Erythroblast (primary cell): ENCODE results near the gene CHAD.
"Not testable (repeated sequence)": the region's sequence is repeated elsewhere in the genome, so short reads cannot be mapped to it uniquely, and the experiment has no call there.

Experiments used
- DNase-seq, 2 experiments: peaks; one replicate each; lab custom pipeline; 2025; lab: John Stamatoyannopoulos, UW
- GATA1 ChIP-seq: IDR thresholded peaks from 2 replicates; pipeline ENCODE4 v1.6.1; 2011; ENCODE audit warnings: low read depth, mild to moderate bottlenecking, control low read depth, low read length, moderate library complexity
- POLR2A ChIP-seq: IDR thresholded peaks from 2 replicates; pipeline ENCODE4 v1.6.1; 2011; ENCODE audit warnings: mild to moderate bottlenecking, low read length

CHAD gene

DNA sequence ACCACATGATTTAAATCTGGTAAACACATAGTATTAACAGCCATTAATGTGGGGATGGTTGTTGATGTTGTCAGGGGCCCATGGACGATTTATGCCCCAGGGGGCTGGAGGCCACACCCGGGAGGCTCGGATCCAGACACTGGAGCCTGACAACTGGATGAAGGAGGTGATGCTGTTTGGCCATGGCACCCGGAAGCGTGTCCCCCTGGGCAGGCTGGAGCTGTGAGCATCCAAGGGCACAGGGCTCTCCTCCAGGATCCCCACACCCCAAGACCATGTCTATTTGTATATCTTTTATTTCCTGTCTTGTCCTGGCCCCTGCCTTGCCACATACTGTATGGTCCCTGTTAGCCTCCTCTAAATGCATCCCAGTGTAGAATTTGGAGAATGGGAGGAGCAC lies 14.6 kb upstream of the CHAD start:
- no peak for DNase-seq
- TF ChIP-seq GATA1 (no peak), POLR2A (no peak)

DNA sequence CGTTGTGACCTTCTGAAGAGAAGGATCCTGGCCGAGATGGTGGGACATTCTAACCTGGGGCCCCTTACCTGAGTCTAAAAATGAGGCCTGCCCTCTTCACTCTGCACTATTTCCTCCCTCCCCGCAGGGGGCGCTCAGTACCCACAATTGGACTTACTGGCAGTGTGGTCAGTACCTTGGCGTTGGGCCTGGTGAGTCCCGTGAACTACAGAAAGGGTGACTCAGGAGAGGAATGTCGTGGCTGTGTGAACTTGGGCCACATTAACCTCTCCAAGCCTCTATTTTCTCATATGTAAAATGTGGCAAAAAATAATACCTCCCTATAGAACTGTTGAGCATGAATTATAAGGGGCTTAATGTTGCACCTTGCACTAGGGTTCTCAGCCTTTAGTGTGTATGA lies 13.8 kb upstream of the CHAD start:
- peak; percentile 86 to 92 for DNase-seq

GRCh38 chr17:50482110-50482509 lies 13.4 kb upstream of the CHAD start:
- DNase-seq: no peak

More for the DNA sequence above, 13.8 kb upstream of the CHAD start:
- TF ChIP-seq POLR2A: no peak
- TF ChIP-seq GATA1: no peak

GRCh38 chr17:50481648-50482047 lies 13.0 kb upstream of the CHAD start:
- no peak for DNase-seq
- TF ChIP-seq POLR2A (no peak), GATA1 (no peak)

More at GRCh38 chr17:50482110-50482509, 13.4 kb upstream of the CHAD start:
- TF ChIP-seq POLR2A (no peak), GATA1 (no peak)

DNA sequence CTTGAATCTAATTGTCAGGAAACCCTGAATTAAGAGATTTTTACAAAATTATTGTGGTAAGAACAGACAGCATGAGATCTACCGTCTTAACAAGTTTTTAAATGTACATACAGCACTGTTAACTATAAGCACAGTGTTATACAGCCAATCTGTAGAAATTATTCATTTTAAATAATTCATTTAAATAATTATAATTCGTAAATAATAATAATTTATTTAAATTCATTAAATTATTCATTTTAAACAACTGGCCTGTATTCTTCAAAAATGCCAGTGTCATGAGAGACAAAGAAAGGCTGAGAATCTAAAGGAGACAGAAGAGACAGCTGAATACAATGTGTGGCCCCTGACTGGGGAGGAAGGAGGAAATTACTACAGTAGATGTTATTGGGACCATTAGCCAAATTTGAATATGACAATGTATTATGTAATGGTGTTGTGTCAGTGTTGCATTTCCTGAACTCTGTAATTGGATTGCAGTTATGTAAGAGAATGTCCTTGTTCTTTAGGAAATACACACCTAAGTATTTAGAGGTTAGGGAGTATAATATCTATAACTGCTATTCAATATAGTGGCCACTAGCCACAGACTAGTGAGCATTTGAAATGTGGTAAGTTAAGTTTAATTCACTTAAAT lies 12.3 kb upstream of the CHAD start:
- no peak for DNase-seq
- no peak for TF ChIP-seq GATA1
- no peak for TF ChIP-seq POLR2A

DNA sequence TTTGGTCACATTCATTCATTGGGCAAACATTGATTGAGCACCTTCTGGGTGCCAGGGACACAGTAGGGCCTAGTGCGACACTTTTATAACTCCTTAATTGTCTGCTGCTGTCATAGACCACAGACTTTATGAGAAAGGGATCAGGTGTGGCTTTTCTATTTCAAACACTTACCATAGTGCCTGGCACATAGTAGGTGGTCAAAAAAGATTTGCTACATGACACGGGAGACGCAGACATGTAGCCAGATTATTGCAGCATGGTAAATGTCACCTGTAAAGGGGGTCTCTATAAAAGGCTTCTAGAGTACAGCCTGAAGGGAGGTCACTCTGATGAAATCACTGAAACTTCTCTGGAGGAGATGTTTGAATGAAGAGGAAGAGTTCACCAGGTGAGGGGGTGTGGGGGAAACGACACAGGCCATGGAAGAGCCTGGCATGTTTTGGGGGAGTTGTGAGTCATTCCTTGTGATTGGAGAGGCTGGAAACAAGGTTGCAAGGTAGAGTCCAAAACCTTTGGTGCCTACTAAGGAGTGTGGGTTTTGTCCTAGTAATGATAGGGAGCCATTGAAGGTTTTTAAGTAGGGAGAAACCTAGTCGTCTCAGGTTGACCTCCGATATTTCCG lies 11.6 kb upstream of the CHAD start:
- TF ChIP-seq GATA1 (no peak), POLR2A (no peak)
- DNase-seq: no peak

DNA sequence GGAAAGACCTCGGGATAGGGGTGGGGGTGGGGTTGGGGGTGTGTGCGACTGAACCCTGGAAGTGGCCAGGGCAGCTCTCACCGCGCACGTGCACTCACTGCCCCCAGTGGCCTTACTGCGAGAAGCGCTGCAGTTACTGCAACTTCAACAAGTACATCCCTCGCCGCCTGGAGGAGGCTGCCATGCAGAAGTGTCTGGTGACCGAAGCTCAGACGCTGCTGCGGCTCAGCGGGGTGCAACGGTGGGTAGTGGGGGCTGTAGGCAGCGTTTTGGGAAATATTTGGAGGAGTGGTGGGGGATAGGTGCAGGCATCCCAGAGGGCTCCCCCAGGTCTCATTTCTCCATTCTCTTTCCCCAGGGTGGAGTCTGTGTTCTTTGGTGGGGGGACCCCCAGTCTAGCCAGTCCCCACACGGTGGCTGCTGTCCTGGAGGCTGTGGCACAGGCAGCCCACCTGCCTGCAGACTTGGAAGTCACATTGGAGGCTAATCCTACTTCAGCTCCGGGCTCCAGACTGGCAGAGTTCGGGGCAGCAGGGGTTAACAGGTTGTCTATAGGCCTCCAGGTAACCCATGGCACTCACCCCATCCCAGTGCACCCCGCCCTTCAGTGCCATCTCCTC lies 11.0 kb upstream of the CHAD start:
- no peak for TF ChIP-seq POLR2A
- no peak for TF ChIP-seq GATA1
- peak; percentile 83 to 87 for DNase-seq

GRCh38 chr17:50478391-50479381 lies 10.0 kb upstream of the CHAD start, which contains the start of gene RSAD1:
RSAD1 (plus strand) TSS chr17:50478860; CDS start chr17:50478885, 25 bp downstream.
- peak; percentile 95 for DNase-seq

GRCh38 chr17:50477976-50478375 lies 9.3 kb upstream of the CHAD start:
- TF ChIP-seq POLR2A (no peak), GATA1 (no peak)
- no peak for DNase-seq

More at GRCh38 chr17:50478391-50479381, 10.0 kb upstream of the CHAD start, which contains the start of gene RSAD1:
- TF ChIP-seq GATA1: no peak
- TF ChIP-seq POLR2A: peak; percentile 70

- TF ChIP-seq POLR2A (no peak), GATA1 (no peak)
- DNase-seq: no peak
These were observed 8.1 kb upstream of the CHAD start for GRCh38 chr17:50476545-50477315.

- not testable (repeated sequence) for DNase-seq
These were observed 7.3 kb upstream of the CHAD start for GRCh38 chr17:50475775-50476544.

DNA sequence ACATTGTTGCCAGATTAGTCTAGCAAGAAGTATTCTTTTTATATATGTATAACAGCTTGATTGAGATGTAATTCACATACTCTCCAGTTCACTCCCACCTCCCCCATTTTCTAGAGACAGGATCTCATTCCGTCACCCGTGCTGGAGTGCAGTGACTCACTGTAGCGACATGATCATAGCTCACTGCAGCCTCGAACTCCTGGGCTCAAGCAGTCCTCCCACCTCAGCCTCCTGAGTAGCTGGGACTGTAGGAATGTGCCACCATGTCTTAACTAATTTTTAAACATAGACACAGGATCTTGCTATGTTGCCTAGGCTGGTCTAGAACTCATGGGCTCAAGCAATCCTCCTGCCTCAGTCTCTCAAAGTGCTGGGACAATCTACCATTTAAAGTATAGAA lies 6.7 kb upstream of the CHAD start:
- TF ChIP-seq GATA1: no peak
- no peak for TF ChIP-seq POLR2A
- no peak for DNase-seq
